Measurements from ENCODE around the gene PPP2R2D.

The PPP2R2D gene

GRCh38 chr10:132003282-132003924 lies 102.6 kb downstream of the PPP2R2D start:
- DNase-seq = no peak

- no peak for DNase-seq
Observed at GRCh38 chr10:132004052-132004451, 103.2 kb downstream of the PPP2R2D start.

DNA sequence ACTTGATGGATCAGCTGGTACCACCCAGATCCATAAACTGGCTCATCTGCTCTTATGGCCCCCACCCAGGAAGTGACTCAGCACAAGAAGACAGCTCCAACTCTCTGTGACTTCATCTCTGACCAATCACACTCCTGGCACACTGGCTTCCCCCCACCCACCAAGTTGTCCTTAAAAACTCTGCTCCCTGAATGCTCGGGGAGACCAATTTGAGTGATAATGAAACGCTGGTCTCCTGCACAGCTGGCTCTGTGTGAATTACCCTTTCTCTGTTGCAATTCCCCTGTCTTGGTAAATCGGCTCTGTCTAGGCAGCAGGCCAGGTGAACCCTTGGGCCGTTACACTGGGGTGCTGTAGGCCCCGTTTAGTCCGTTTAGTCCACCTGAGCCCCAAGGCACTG lies 104.3 kb downstream of the PPP2R2D start:
- no peak for DNase-seq

- no peak for DNase-seq
Observed at GRCh38 chr10:132006966-132007365, 106.2 kb downstream of the PPP2R2D start.

- no peak for DNase-seq
Observed at GRCh38 chr10:132007681-132008080, 106.9 kb downstream of the PPP2R2D start.
